Measurements from ENCODE around the gene CMKLR1. TPM values are rescaled to one million over a fixed set of nuclear protein-coding genes. Genes with fewer than 3 reads are reported as not detected.

The CMKLR1 gene
- total and polyA plus RNA-seq, 9 donors: 2.9 to 6.2 (median 4.2) TPM

GRCh38 chr12:108324351-108325017, 14.6 kb downstream of the CMKLR1 start:
- Histone ChIP-seq H3K27me3 (ENCODE audit: control insufficient read depth, insufficient read depth, low read length) (peaks cover 6% of the 10 kb centered on the region), H3K4me1 (ENCODE audit: control insufficient read depth, insufficient read depth, low read length) (peaks cover 17% of the 10 kb centered on the region), H3K4me3 (ENCODE audit: low read length) (no peak overlapping the region), H3K27ac (ENCODE audit: low read length) (no peak overlapping the region), H3K36me3 (ENCODE audit: control insufficient read depth, insufficient read depth, low read length) (no peaks in the 10 kb centered on the region), H3K9me3 (replicated peaks; ENCODE audit: control insufficient read depth, low read depth, low read length) (no peaks in the 10 kb centered on the region)
- WGBS (ENCODE audit: insufficient coverage): 38% methylated on average over 4 of the region's 8 CpGs
- no peak for DNase-seq

GRCh38 chr12:108323581-108323980, 15.5 kb downstream of the CMKLR1 start:
- peaks cover 6% of the 10 kb centered on the region for H3K27me3 ChIP-seq (ENCODE audit: control insufficient read depth, insufficient read depth, low read length)
- 100% methylated on average over 1 of the region's 1 CpG for WGBS (ENCODE audit: insufficient coverage)
- no peaks in the 10 kb centered on the region for H3K36me3 ChIP-seq (ENCODE audit: control insufficient read depth, insufficient read depth, low read length)
- H3K27ac ChIP-seq (ENCODE audit: low read length): no peak overlapping the region
- no peak for DNase-seq
- no peak overlapping the region for H3K4me3 ChIP-seq (ENCODE audit: low read length)
- no peaks in the 10 kb centered on the region for H3K9me3 ChIP-seq (replicated peaks; ENCODE audit: control insufficient read depth, low read depth, low read length)
- peaks cover 16% of the 10 kb centered on the region for H3K4me1 ChIP-seq (ENCODE audit: control insufficient read depth, insufficient read depth, low read length)

DNA sequence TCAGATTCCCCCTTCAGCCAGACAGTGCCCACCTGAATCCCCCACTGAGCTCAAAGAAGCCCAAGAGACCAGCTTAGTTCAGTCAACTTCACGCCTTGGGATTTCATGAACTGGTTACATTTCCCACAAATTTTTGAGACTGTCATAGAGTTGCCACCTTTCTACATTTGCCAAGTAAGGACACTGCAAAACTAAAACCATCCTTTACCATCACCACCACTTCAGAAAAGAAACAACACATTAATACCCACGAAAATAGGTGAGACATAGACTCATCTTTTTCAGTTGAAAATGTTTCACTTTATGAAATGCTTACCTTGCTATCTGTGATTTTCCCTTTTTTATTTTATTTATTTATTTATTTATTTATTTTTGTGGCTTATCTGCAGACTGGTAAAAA, 16.1 kb downstream of the CMKLR1 start:
- peaks cover 6% of the 10 kb centered on the region for H3K27me3 ChIP-seq (ENCODE audit: control insufficient read depth, insufficient read depth, low read length)
- H3K4me3 ChIP-seq (ENCODE audit: low read length): no peak overlapping the region
- no peak overlapping the region for H3K27ac ChIP-seq (ENCODE audit: low read length)
- no peaks in the 10 kb centered on the region for H3K36me3 ChIP-seq (ENCODE audit: control insufficient read depth, insufficient read depth, low read length)
- H3K9me3 ChIP-seq (replicated peaks; ENCODE audit: control insufficient read depth, low read depth, low read length): no peaks in the 10 kb centered on the region
- H3K4me1 ChIP-seq (ENCODE audit: control insufficient read depth, insufficient read depth, low read length): peaks cover 10% of the 10 kb centered on the region
- WGBS (ENCODE audit: insufficient coverage): 86% methylated on average over 1 of the region's 2 CpGs
- no peak for DNase-seq

DNA sequence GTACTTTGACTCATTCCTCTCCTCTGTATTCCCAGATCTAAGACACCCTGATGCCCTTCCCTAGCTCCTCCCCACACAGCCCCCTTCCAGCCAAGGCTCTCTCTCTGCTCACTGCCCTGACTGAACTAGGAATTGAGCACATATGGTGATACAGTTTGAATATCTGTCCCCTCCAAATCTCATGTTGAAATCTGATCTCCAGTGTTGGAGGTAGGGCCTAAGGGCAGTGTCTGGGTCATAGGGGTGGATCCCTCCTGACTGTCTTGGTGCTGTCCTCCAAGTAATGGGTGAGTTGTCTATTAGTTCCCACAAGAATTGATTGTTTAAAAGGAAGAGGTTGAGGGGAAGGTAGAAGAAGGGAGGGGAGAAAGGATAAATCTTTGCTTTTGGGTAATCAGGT, 17.4 kb downstream of the CMKLR1 start:
- Histone ChIP-seq H3K27me3 (ENCODE audit: control insufficient read depth, insufficient read depth, low read length) (peaks cover 6% of the 10 kb centered on the region), H3K9me3 (replicated peaks; ENCODE audit: control insufficient read depth, low read depth, low read length) (no peaks in the 10 kb centered on the region), H3K4me1 (ENCODE audit: control insufficient read depth, insufficient read depth, low read length) (peaks cover 5% of the 10 kb centered on the region), H3K36me3 (ENCODE audit: control insufficient read depth, insufficient read depth, low read length) (no peaks in the 10 kb centered on the region), H3K4me3 (ENCODE audit: low read length) (no peak overlapping the region), H3K27ac (ENCODE audit: low read length) (no peak overlapping the region)
- DNase-seq: no peak

DNA sequence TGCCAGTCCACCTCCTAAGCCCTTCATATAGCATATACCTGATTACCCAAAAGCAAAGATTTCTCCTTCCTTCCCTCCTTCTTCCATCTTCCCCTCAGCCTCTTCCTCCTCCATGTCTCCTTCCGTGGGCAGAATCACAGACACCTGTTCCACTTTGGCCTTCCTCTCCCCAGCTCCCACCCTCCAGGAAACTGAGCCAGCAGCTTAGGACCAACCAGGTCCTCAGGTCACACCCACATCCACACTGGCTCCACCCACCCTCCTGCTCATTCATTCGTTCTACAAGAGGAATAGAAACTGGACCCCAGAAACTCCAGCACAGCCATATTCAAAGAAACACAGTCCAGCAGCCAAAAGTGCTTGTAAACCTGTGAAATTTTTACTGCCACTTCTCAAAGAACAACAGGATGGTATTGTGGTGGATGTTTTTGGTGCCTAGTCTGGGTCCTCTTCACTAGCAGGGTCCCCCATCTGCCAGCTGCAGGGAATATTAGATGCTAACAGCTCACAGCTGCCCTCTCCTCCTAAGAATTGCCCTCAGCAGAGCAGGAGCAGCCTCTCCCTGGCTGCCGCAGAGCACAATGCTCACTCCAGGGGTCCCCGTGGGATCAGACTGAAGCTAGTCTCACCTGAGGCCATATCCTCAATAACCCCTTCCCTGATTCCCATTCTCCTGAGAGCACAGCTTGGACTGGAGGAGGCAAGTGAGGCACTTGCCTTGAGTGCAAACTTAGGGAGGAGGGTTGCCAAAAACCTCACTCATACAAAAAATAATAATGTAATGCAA, 18.4 kb downstream of the CMKLR1 start:
- no peak for DNase-seq
- Histone ChIP-seq H3K36me3 (ENCODE audit: control insufficient read depth, insufficient read depth, low read length) (no peaks in the 10 kb centered on the region), H3K27me3 (ENCODE audit: control insufficient read depth, insufficient read depth, low read length) (peaks cover 6% of the 10 kb centered on the region), H3K27ac (ENCODE audit: low read length) (no peak overlapping the region), H3K4me1 (ENCODE audit: control insufficient read depth, insufficient read depth, low read length) (peaks cover 15% of the 10 kb centered on the region), H3K4me3 (ENCODE audit: low read length) (no peak overlapping the region), H3K9me3 (replicated peaks; ENCODE audit: control insufficient read depth, low read depth, low read length) (no peaks in the 10 kb centered on the region)
- 19% methylated on average over 2 of the region's 4 CpGs for WGBS (ENCODE audit: insufficient coverage)

- no peak for DNase-seq
- peaks cover 11% of the 10 kb centered on the region for H3K4me1 ChIP-seq (ENCODE audit: control insufficient read depth, insufficient read depth, low read length)
- WGBS (ENCODE audit: insufficient coverage): 50% methylated on average over 1 of the region's 2 CpGs
- no peaks in the 10 kb centered on the region for H3K9me3 ChIP-seq (replicated peaks; ENCODE audit: control insufficient read depth, low read depth, low read length)
- no peak overlapping the region for H3K27ac ChIP-seq (ENCODE audit: low read length)
- H3K27me3 ChIP-seq (ENCODE audit: control insufficient read depth, insufficient read depth, low read length): peaks cover 6% of the 10 kb centered on the region
- no peaks in the 10 kb centered on the region for H3K36me3 ChIP-seq (ENCODE audit: control insufficient read depth, insufficient read depth, low read length)
- H3K4me3 ChIP-seq (ENCODE audit: low read length): no peak overlapping the region
Observed at GRCh38 chr12:108319277-108320234, 19.6 kb downstream of the CMKLR1 start.

DNA sequence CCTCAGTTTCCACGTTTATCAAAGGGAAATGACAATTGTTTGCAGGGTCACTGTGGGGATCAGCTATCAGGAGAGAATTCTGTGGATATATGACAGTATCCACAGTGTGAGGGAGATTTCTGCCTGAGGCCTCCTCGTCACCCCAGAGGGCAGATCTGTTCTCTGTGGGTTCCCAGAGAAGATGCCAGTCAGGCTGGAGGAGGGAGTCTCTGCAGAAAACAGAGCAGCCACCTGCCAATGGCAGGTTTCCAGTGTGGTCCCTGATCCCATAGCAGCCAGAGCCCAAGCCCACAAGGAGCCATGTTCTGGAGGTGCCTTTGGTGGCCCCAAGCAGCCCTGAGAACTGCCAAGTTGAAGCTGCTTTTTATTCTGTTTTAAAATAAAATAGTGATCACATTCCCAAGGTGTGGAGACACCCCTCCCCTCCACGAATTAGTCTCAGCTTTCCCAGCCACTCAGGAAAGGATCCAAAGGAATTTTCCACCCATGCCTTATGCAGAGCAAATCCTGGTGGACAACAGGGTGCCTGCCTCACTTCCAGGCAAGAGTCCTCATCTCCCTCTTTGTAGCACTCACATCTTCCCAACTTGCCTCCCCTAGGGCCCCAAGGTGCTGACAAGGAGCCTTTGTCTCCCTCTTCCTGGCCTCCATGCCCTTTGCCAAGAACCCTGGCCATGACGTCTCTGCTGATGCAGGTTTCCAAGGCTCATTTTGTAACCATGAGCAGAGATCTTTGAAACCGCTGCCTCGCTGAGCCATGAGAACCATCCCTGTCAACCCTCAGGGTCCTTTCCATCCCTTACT, 20.4 kb downstream of the CMKLR1 start:
- H3K27ac ChIP-seq (ENCODE audit: low read length): no peak overlapping the region
- peaks cover 20% of the 10 kb centered on the region for H3K4me1 ChIP-seq (ENCODE audit: control insufficient read depth, insufficient read depth, low read length)
- WGBS (ENCODE audit: insufficient coverage): 58% methylated on average over 5 of the region's 6 CpGs
- no peak overlapping the region for H3K4me3 ChIP-seq (ENCODE audit: low read length)
- no peaks in the 10 kb centered on the region for H3K9me3 ChIP-seq (replicated peaks; ENCODE audit: control insufficient read depth, low read depth, low read length)
- DNase-seq: no peak
- no peaks in the 10 kb centered on the region for H3K36me3 ChIP-seq (ENCODE audit: control insufficient read depth, insufficient read depth, low read length)
- peaks cover 4% of the 10 kb centered on the region for H3K27me3 ChIP-seq (ENCODE audit: control insufficient read depth, insufficient read depth, low read length)

DNA sequence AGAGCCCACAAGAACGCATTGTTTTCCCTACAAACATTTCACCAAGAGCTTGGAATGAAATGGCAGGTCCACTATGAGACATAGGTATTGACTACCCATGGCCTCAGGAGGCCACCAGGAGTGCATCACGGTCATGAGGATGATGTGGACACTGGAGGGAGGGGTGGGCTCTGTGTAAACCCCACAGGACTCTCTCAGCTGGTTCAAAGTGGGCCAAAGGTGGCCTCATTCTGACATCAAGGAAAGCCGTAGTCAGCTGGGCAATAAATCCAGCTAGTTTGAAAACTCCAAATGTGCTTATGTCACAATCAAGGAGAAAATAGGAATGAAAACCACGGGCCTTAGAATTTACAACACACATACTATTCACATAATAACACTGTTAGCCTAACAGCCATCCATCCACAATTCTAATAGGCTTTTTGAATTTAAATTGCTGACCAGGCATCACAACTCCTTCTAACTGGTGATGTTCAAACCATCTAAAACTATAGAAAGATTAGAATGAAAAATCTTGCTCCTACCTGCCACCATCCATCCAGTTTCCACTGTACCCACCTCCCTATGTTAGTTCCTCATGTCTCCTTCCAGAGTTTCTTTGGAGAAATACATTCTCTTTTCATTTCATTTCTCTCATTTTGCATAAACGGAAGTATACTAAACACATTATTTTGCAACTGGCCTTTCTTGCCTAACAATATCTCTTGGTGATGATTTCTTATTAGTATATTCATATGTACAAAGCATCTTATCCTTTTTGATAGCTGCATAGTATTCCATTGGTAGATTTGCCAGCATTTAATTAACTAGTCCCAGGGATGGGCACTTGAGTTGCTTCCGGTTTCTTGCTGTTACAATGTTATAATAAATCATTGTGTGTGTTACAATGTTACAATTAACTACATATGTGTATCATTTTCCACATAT, 21.5 kb downstream of the CMKLR1 start:
- H3K4me3 ChIP-seq (ENCODE audit: low read length): no peak overlapping the region
- no peaks in the 10 kb centered on the region for H3K36me3 ChIP-seq (ENCODE audit: control insufficient read depth, insufficient read depth, low read length)
- H3K27ac ChIP-seq (ENCODE audit: low read length): no peak overlapping the region
- no peak for DNase-seq
- 69% methylated on average over 2 of the region's 6 CpGs for WGBS (ENCODE audit: insufficient coverage)
- peaks cover 3% of the 10 kb centered on the region for H3K27me3 ChIP-seq (ENCODE audit: control insufficient read depth, insufficient read depth, low read length)
- H3K4me1 ChIP-seq (ENCODE audit: control insufficient read depth, insufficient read depth, low read length): peaks cover 31% of the 10 kb centered on the region
- H3K9me3 ChIP-seq (replicated peaks; ENCODE audit: control insufficient read depth, low read depth, low read length): no peaks in the 10 kb centered on the region
